Thoracic aorta (tissue), 2 donors: Measurements from ENCODE around the gene WNT7A. TPM values are rescaled to one million over a fixed set of nuclear protein-coding genes. Genes with fewer than 3 reads are reported as not detected.

Experiments
- ATAC-seq: fragments of 150-250 bp; one replicate; pipeline ENCODE4 v1.8.0; 2017; ENCODE audit warnings: low read depth; ENCODE audit not compliant: insufficient number of reproducible peaks, low FRiP score
- DNase-seq: peaks from one replicate; pipeline ENCODE4 v3.0.0-alpha.2; 2020; ENCODE audit warnings: low spot score
- H3K27ac ChIP-seq, 2 donors: fragments of 200-600 bp; sonication (generic); 1 replicate in 1 of 2; 2 replicates in 1 of 2; pipeline ENCODE4 v1.5.1; 2016; ENCODE audit warnings: mild to moderate bottlenecking in 2 of 2, moderate library complexity in 2 of 2
- H3K27me3 ChIP-seq: fragments of 200-600 bp; sonication (generic); replicated peaks from 2 replicates; pipeline ENCODE4 v1.6.0; 2016; ENCODE audit warnings: mild to moderate bottlenecking; ENCODE audit not compliant: insufficient read depth
- H3K36me3 ChIP-seq: fragments of 200-600 bp; sonication (generic); one replicate; pipeline ENCODE4 v1.5.1; 2016
- H3K4me1 ChIP-seq, 2 donors: fragments of 200-600 bp; sonication (generic); 1 replicate in 1 of 2; 2 replicates in 1 of 2; pipeline versions ENCODE4 v1.5.1 to v1.6.0; 2016; ENCODE audit warnings: low read depth in 2 of 2, mild to moderate bottlenecking in 1 of 2; ENCODE audit not compliant: control insufficient read depth in 1 of 2
- H3K4me3 ChIP-seq: fragments of 200-600 bp; sonication (generic); 2 replicates; pipeline ENCODE4 v1.5.1; 2016; ENCODE audit warnings: mild to moderate bottlenecking
- H3K9me3 ChIP-seq: fragments of 200-600 bp; sonication (generic); 2 replicates; pipeline ENCODE4 v1.5.1; 2016
- total RNA-seq, 2 donors: library from RNA; depleted of rRNA; stranded (reverse); fragments of >200 nt; gene quantifications; one replicate each; pipeline versions ENCODE4 v1.1.0 to v1.2.3, GENCODE V29; 2016
- TF ChIP-seq, protein P1 (sequence below): fragments of 200-600 bp; sonication (generic); IDR thresholded peaks from one replicate; pipeline ENCODE4 v1.5.1; 2019; ENCODE audit warnings: antibody characterized with exemption

The WNT7A gene
- total RNA-seq, 2 donors from 2014 or later = not detected

DNA sequence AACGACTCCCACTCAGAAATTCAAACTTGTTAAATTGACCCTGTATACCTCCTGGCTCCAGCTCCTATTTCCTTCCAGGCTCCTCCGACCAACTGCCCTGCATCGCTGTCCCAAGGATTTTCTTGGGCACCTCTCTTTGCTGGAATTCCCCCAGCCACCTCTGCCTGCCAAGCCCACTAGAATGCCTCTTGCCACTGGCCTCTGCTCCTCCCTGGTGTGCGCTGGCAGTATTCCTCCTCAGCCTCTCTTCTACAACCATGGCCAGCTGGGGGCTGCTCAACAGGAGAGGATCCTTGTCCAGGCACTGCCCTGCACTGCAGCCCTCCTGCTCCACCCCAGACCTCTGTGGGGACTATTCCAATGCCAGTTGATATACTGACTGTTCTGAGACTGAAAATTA lies 7.4 kb downstream of the WNT7A start:
- no peaks in the 10 kb centered on the region for H3K27me3 ChIP-seq
- no peaks in the 10 kb centered on the region for H3K36me3 ChIP-seq
- no peaks in the 10 kb centered on the region for H3K4me1 ChIP-seq
- DNase-seq (no peak), ATAC-seq (no peak)
- TF ChIP-seq, protein P1, sequence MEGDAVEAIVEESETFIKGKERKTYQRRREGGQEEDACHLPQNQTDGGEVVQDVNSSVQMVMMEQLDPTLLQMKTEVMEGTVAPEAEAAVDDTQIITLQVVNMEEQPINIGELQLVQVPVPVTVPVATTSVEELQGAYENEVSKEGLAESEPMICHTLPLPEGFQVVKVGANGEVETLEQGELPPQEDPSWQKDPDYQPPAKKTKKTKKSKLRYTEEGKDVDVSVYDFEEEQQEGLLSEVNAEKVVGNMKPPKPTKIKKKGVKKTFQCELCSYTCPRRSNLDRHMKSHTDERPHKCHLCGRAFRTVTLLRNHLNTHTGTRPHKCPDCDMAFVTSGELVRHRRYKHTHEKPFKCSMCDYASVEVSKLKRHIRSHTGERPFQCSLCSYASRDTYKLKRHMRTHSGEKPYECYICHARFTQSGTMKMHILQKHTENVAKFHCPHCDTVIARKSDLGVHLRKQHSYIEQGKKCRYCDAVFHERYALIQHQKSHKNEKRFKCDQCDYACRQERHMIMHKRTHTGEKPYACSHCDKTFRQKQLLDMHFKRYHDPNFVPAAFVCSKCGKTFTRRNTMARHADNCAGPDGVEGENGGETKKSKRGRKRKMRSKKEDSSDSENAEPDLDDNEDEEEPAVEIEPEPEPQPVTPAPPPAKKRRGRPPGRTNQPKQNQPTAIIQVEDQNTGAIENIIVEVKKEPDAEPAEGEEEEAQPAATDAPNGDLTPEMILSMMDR = no peak
- no peak overlapping the region for H3K27ac ChIP-seq
- H3K4me3 ChIP-seq = no peak overlapping the region
- H3K9me3 ChIP-seq = peaks cover 4% of the 10 kb centered on the region

GRCh38 chr3:13871791-13872190 lies 8.1 kb downstream of the WNT7A start:
- no peak for DNase-seq
- TF ChIP-seq, protein P1 = no peak
- H3K4me3 ChIP-seq = no peak overlapping the region
- no peaks in the 10 kb centered on the region for H3K36me3 ChIP-seq
- no peaks in the 10 kb centered on the region for H3K27me3 ChIP-seq
- H3K27ac ChIP-seq = no peak overlapping the region
- no peak for ATAC-seq
- peaks cover 4% of the 10 kb centered on the region for H3K9me3 ChIP-seq
- H3K4me1 ChIP-seq = no peaks in the 10 kb centered on the region

DNA sequence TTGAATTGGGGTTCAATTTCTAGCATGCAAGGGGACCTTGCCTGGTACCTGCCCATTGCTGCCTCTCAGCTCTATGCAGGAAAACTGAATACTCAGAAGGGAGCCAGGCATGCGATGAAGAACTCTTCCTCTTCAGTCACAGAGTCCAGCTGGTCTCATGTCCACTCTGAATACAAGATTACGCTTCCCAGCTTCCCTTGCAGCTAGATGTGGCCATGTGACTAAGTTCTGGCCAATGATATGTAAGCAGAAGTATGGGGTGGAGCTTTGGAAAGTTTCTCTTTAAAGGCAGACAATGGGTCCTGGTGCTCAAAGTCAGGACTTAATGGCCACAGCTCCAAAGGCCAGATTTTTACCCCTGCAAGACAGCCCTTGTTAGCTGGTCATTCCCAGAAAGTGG lies 9.0 kb downstream of the WNT7A start:
- DNase-seq (no peak), ATAC-seq (no peak)
- H3K27ac ChIP-seq = no peak overlapping the region
- peaks cover 4% of the 10 kb centered on the region for H3K9me3 ChIP-seq
- TF ChIP-seq, protein P1 = no peak
- no peak overlapping the region for H3K4me3 ChIP-seq
- no peaks in the 10 kb centered on the region for H3K27me3 ChIP-seq
- no peaks in the 10 kb centered on the region for H3K4me1 ChIP-seq
- H3K36me3 ChIP-seq = no peaks in the 10 kb centered on the region

DNA sequence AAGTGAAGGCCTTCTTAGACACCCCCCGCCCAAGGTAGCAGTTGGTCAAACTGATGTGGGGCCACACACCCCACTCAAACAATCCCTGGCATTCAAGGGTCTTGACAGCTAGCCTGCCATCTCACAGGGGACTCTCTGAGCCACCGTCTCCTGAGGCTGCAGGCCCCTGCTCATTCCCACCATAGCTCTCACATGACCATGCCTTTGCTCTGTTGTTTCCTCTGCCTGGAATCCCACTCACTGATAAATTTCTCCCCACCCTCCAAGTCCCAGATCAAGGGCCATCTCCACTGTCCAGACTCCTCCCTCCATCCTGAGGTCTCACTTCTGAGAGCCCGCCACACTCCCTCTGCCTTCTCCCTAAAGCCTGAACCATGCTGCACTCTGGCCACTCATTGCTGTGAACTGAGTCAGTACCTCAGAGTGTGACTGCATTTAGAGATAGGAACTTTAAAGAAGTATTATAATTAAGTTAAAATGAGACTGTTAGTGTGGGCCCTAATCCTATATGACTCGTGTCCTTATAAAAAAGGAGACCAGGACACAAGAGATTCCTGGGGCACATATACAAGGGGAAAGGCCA lies 10.0 kb downstream of the WNT7A start:
- ATAC-seq (no peak), DNase-seq (no peak)
- no peak overlapping the region for H3K27ac ChIP-seq
- no peaks in the 10 kb centered on the region for H3K36me3 ChIP-seq
- H3K4me3 ChIP-seq = no peak overlapping the region
- H3K9me3 ChIP-seq = peaks cover 4% of the 10 kb centered on the region
- TF ChIP-seq, protein P1 = no peak
- H3K27me3 ChIP-seq = no peaks in the 10 kb centered on the region
- no peaks in the 10 kb centered on the region for H3K4me1 ChIP-seq

DNA sequence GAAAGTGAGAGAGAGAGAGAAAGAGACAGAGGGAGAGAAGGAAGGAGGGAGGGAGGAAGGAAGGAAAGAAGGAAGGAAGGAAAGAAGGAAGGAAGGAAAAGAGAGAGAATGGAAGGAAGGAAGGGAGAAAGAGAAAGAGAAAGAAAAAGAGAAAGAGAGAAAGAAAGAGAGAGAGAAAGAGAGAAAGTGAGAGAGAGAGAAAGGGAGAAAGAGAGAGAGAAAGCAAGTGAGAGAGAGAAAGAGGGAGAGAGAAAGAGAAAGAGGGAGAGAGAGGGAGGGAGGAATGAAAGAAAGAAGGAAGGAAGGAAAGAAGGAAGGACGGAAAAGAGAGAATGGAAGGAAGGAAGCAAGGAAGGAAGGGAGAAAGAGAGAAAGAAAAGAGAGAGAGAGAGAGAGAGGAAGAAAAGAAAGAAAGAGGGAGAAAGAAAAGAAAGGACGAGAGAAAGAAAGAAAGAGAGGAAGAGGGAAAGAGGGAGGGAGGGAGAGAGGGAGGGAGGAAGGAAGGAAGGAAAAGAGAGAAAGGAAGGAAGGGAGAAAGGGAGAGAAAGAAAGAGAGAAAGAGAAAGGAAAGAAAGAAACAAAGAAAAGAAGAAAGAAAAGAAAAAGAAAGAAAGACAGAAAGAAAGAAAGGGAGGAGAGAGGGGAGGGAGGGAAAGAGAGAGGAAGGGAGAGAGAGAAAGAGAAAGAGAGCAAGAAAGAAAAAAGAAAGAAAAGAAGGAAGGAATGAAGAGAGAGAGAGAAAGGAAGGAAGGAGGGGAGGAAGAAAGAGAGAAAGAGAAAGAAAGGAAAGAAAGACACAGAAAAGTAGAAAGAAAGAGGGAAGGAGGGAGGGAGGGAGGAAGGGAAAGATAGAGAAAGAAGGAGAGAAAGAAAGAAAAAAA lies 10.8 kb downstream of the WNT7A start:
- H3K27ac ChIP-seq = no peak overlapping the region
- ATAC-seq (no peak), DNase-seq (no peak)
- H3K36me3 ChIP-seq = no peaks in the 10 kb centered on the region
- H3K9me3 ChIP-seq = peaks cover 4% of the 10 kb centered on the region
- H3K4me1 ChIP-seq = no peaks in the 10 kb centered on the region
- no peak overlapping the region for H3K4me3 ChIP-seq
- H3K27me3 ChIP-seq = no peaks in the 10 kb centered on the region
- TF ChIP-seq, protein P1 = no peak
